ENCODE data around the gene PCCA. TPM values are rescaled to one million over a fixed set of nuclear protein-coding genes. Genes with fewer than 3 reads are reported as not detected.

PCCA gene
- total RNA-seq, 1 donor from 2014 or later: 33.4 TPM

- intact Hi-C loops (cut with DNase I): no loop called here
Observed at GRCh38 chr13:100443998-100444328, 355.1 kb downstream of the PCCA start.

GRCh38 chr13:100447831-100448230 is 358.9 kb downstream of the PCCA start:
- no peak for TF ChIP-seq CTCF (IDR thresholded peaks at IDR 0.05)
- TF ChIP-seq POLR2AphosphoS5 (IDR thresholded peaks at IDR 0.05; ENCODE audit: insufficient read depth in 1 of 2, low read depth in 1 of 2): no peak
- no peak for TF ChIP-seq POLR2A (IDR thresholded peaks at IDR 0.05)
- Histone ChIP-seq H3K9me3 (no peaks in the 10 kb centered on the region), H3K4me1 (no peaks in the 10 kb centered on the region), H3K4me3 (no peak overlapping the region), H3K36me3 (no peaks in the 10 kb centered on the region), H3K27me3 (no peaks in the 10 kb centered on the region), H3K27ac (no peak overlapping the region)
- intact Hi-C loops (cut with DNase I): no loop called here
- no peak for DNase-seq (ENCODE audit: extremely low spot score in 2 of 2)

More at GRCh38 chr13:100443998-100444328, 355.1 kb downstream of the PCCA start:
- H3K27ac ChIP-seq: no peak overlapping the region
- H3K9me3 ChIP-seq: no peaks in the 10 kb centered on the region
- H3K4me1 ChIP-seq: no peaks in the 10 kb centered on the region
- H3K27me3 ChIP-seq: no peaks in the 10 kb centered on the region
- no peak for DNase-seq (ENCODE audit: extremely low spot score in 2 of 2)
- TF ChIP-seq CTCF (IDR thresholded peaks at IDR 0.05) (no peak), POLR2A (IDR thresholded peaks at IDR 0.05) (no peak), POLR2AphosphoS5 (IDR thresholded peaks at IDR 0.05; ENCODE audit: insufficient read depth in 1 of 2, low read depth in 1 of 2) (no peak)
- H3K4me3 ChIP-seq: no peak overlapping the region
- no peaks in the 10 kb centered on the region for H3K36me3 ChIP-seq

- no peak for TF ChIP-seq CTCF (IDR thresholded peaks at IDR 0.05)
- no peak for TF ChIP-seq POLR2AphosphoS5 (IDR thresholded peaks at IDR 0.05; ENCODE audit: insufficient read depth in 1 of 2, low read depth in 1 of 2)
- TF ChIP-seq POLR2A (IDR thresholded peaks at IDR 0.05): no peak
Observed at GRCh38 chr13:100451923-100452322, 363.0 kb downstream of the PCCA start.

GRCh38 chr13:100454876-100455275 is 366.0 kb downstream of the PCCA start:
- Histone ChIP-seq H3K36me3 (no peaks in the 10 kb centered on the region), H3K9me3 (no peaks in the 10 kb centered on the region), H3K4me3 (no peak overlapping the region), H3K4me1 (no peaks in the 10 kb centered on the region), H3K27ac (no peak overlapping the region), H3K27me3 (no peaks in the 10 kb centered on the region)
- intact Hi-C loops (cut with DNase I): no loop called here
- no peak for DNase-seq (ENCODE audit: extremely low spot score in 2 of 2)
- no peak for TF ChIP-seq POLR2AphosphoS5 (IDR thresholded peaks at IDR 0.05; ENCODE audit: insufficient read depth in 1 of 2, low read depth in 1 of 2)
- no peak for TF ChIP-seq CTCF (IDR thresholded peaks at IDR 0.05)
- TF ChIP-seq POLR2A (IDR thresholded peaks at IDR 0.05): no peak

More at GRCh38 chr13:100451923-100452322, 363.0 kb downstream of the PCCA start:
- Histone ChIP-seq H3K27ac (no peak overlapping the region), H3K4me3 (no peak overlapping the region), H3K4me1 (no peaks in the 10 kb centered on the region), H3K36me3 (no peaks in the 10 kb centered on the region), H3K27me3 (no peaks in the 10 kb centered on the region), H3K9me3 (no peaks in the 10 kb centered on the region)
- intact Hi-C loops (cut with DNase I): no loop called here
- no peak for DNase-seq (ENCODE audit: extremely low spot score in 2 of 2)

GRCh38 chr13:100458673-100459072 is 369.8 kb downstream of the PCCA start:
- Histone ChIP-seq H3K27me3 (no peaks in the 10 kb centered on the region), H3K9me3 (no peaks in the 10 kb centered on the region), H3K36me3 (no peaks in the 10 kb centered on the region), H3K4me3 (no peak overlapping the region), H3K27ac (no peak overlapping the region), H3K4me1 (no peaks in the 10 kb centered on the region)
- TF ChIP-seq POLR2AphosphoS5 (IDR thresholded peaks at IDR 0.05; ENCODE audit: insufficient read depth in 1 of 2, low read depth in 1 of 2) (no peak), POLR2A (IDR thresholded peaks at IDR 0.05) (no peak), CTCF (IDR thresholded peaks at IDR 0.05) (no peak)
- intact Hi-C loops (cut with DNase I): no loop called here
- no peak for DNase-seq (ENCODE audit: extremely low spot score in 2 of 2)

Measured in vagina (tissue), 2 donors.